ENCODE measurements around the gene EVC2.
"Not testable (repeated sequence)": the region's sequence is repeated elsewhere in the genome, so short reads cannot be mapped to it uniquely, and the experiment has no call there.

The EVC2 gene

GRCh38 chr4:5615496-5616075 lies 92.8 kb downstream of the EVC2 start:
- TF ChIP-seq, protein P1, sequence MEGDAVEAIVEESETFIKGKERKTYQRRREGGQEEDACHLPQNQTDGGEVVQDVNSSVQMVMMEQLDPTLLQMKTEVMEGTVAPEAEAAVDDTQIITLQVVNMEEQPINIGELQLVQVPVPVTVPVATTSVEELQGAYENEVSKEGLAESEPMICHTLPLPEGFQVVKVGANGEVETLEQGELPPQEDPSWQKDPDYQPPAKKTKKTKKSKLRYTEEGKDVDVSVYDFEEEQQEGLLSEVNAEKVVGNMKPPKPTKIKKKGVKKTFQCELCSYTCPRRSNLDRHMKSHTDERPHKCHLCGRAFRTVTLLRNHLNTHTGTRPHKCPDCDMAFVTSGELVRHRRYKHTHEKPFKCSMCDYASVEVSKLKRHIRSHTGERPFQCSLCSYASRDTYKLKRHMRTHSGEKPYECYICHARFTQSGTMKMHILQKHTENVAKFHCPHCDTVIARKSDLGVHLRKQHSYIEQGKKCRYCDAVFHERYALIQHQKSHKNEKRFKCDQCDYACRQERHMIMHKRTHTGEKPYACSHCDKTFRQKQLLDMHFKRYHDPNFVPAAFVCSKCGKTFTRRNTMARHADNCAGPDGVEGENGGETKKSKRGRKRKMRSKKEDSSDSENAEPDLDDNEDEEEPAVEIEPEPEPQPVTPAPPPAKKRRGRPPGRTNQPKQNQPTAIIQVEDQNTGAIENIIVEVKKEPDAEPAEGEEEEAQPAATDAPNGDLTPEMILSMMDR (IDR thresholded peaks at IDR 0.05), result no peak
- Histone ChIP-seq H2AFZ (no peak overlapping the region), H3K9ac (no peak overlapping the region), H3K4me2 (ENCODE audit: low read length) (no peak overlapping the region), H3K79me2 (no peaks in the 10 kb centered on the region), H3K4me3 (ENCODE audit: low read depth, low read length) (no peak overlapping the region), H3K9me3 (ENCODE audit: control insufficient read depth, low read length) (no peaks in the 10 kb centered on the region), H3K36me3 (ENCODE audit: control insufficient read depth, insufficient read depth, low read length) (no peaks in the 10 kb centered on the region), H3K27ac (no peak overlapping the region), H3K4me1 (no peaks in the 10 kb centered on the region), H3K27me3 (ENCODE audit: control insufficient read depth, insufficient read depth, low read length) (no peaks in the 10 kb centered on the region)

GRCh38 chr4:5611750-5612149 lies 96.6 kb downstream of the EVC2 start:
- H3K4me3 ChIP-seq (ENCODE audit: low read depth, low read length), result no peak overlapping the region
- TF ChIP-seq, protein P1 (IDR thresholded peaks at IDR 0.05), result no peak
- H3K27ac ChIP-seq, result no peak overlapping the region
- H3K36me3 ChIP-seq (ENCODE audit: control insufficient read depth, insufficient read depth, low read length), result no peaks in the 10 kb centered on the region
- no peaks in the 10 kb centered on the region for H3K9me3 ChIP-seq (ENCODE audit: control insufficient read depth, low read length)
- H2AFZ ChIP-seq, result no peak overlapping the region
- no peaks in the 10 kb centered on the region for H3K4me1 ChIP-seq
- no peak overlapping the region for H3K4me2 ChIP-seq (ENCODE audit: low read length)
- no peaks in the 10 kb centered on the region for H3K79me2 ChIP-seq
- H3K27me3 ChIP-seq (ENCODE audit: control insufficient read depth, insufficient read depth, low read length), result no peaks in the 10 kb centered on the region
- no peak overlapping the region for H3K9ac ChIP-seq

GRCh38 chr4:5609306-5610007 lies 98.9 kb downstream of the EVC2 start:
- Histone ChIP-seq H3K27ac (no peak overlapping the region), H3K9ac (no peak overlapping the region), H2AFZ (no peak overlapping the region), H3K36me3 (ENCODE audit: control insufficient read depth, insufficient read depth, low read length) (no peaks in the 10 kb centered on the region), H3K9me3 (ENCODE audit: control insufficient read depth, low read length) (no peaks in the 10 kb centered on the region), H3K4me3 (ENCODE audit: low read depth, low read length) (no peak overlapping the region), H3K27me3 (ENCODE audit: control insufficient read depth, insufficient read depth, low read length) (no peaks in the 10 kb centered on the region), H3K4me2 (ENCODE audit: low read length) (no peak overlapping the region), H3K79me2 (no peaks in the 10 kb centered on the region), H3K4me1 (no peaks in the 10 kb centered on the region)
- TF ChIP-seq, protein P1 (IDR thresholded peaks at IDR 0.05), result no peak

GRCh38 chr4:5593828-5594227 lies 114.5 kb downstream of the EVC2 start:
- H3K36me3 ChIP-seq (ENCODE audit: control insufficient read depth, insufficient read depth, low read length); H3K4me1 ChIP-seq; H3K27me3 ChIP-seq (ENCODE audit: control insufficient read depth, insufficient read depth, low read length); H3K79me2 ChIP-seq; H3K9ac ChIP-seq; H3K4me2 ChIP-seq (ENCODE audit: low read length); H3K27ac ChIP-seq; H2AFZ ChIP-seq; H3K4me3 ChIP-seq (ENCODE audit: low read depth, low read length); H3K9me3 ChIP-seq (ENCODE audit: control insufficient read depth, low read length): not testable (repeated sequence)

GRCh38 chr4:5592272-5592671 lies 116.1 kb downstream of the EVC2 start:
- Histone ChIP-seq H3K4me1 (no peaks in the 10 kb centered on the region), H3K4me3 (ENCODE audit: low read depth, low read length) (no peak overlapping the region), H3K9ac (no peak overlapping the region), H3K9me3 (ENCODE audit: control insufficient read depth, low read length) (no peaks in the 10 kb centered on the region), H2AFZ (no peak overlapping the region), H3K27ac (no peak overlapping the region), H3K4me2 (ENCODE audit: low read length) (no peak overlapping the region), H3K36me3 (ENCODE audit: control insufficient read depth, insufficient read depth, low read length) (no peaks in the 10 kb centered on the region), H3K27me3 (ENCODE audit: control insufficient read depth, insufficient read depth, low read length) (no peaks in the 10 kb centered on the region), H3K79me2 (no peaks in the 10 kb centered on the region)
- TF ChIP-seq, protein P1 (IDR thresholded peaks at IDR 0.05), result no peak

Measured in parathyroid adenoma (tissue), 2 donors.